Activated naive CD8-positive, alpha-beta T cell treated with anti-CD3 and anti-CD28 coated beads, Interleukin-2, amount 50 U/mL, for 24 hours (primary cell): Measurements from ENCODE around the gene GNA15.

Source experiments
- ATAC-seq: fragments of 150-1000 bp; cut with Tn5 transposase; one replicate; pipeline ENCODE4 v1.10.0; 2021
- DNase-seq: peaks from one replicate; pipeline ENCODE4 v3.0.0; 2021
- H3K27ac Mint-ChIP-seq: one replicate; pipeline ENCODE4 v1.8.0; 2021; ENCODE audit warnings: mild to moderate bottlenecking, mixed read lengths
- H3K27me3 Mint-ChIP-seq: one replicate; pipeline ENCODE4 v1.8.0; 2021; ENCODE audit warnings: mixed read lengths
- H3K36me3 Mint-ChIP-seq: one replicate; pipeline ENCODE4 v1.8.0; 2021; ENCODE audit warnings: low read depth, mixed read lengths
- H3K4me1 Mint-ChIP-seq: one replicate; pipeline ENCODE4 v1.8.0; 2021; ENCODE audit warnings: mixed read lengths
- H3K4me3 Mint-ChIP-seq: one replicate; pipeline ENCODE4 v1.8.0; 2021; ENCODE audit warnings: mild to moderate bottlenecking, moderate library complexity, mixed read lengths
- H3K9me3 Mint-ChIP-seq: one replicate; pipeline ENCODE4 v1.8.0; 2021; ENCODE audit warnings: mixed read lengths

The GNA15 gene

DNA sequence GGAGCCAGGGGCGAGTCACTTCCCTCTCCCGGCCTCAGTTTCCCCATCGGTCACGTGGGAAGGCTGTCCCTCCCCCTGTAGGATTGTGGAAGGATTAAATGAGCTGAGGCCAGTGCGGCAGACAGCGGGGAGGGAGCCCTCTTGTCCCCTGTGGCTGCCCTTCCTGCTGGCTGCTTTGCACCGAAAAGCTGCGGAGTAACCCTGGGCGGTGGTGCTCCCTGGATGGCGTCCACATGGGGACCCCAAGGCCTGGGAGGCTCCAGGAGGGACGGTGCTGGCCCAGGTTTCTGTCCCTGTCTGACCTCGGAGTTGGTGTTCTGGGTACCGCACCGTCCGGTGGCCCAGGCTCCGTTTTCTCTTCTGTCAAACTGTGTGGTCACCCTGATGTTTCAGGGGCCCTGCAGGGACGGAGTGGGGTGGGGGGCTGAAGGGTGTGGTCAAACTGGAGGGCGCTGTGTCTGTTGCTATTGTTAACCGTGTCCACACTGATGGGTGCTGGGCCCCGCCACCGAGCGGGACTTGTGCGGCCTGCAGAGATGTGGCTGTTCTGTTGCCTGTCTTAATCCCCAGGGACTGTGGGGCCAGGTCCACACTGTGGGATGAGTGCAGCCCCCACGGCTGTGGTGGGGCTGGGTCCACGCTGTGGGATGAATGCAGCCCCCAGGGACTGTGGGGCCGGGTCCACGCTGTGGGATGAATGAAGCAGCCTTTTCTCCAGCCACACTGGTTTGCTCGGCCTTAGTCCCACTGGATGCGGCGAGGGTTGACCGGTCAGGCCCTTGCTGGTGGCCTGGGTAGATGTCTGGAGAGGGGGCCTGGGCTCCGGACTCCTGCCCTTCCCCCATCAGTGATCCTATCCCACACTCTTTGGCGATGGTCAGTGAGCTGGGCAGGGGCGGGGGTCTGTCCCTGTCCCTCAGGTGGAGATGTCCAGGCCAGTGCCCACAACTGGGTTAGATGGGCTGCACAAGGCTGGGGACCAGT, 34.8 kb upstream of the GNA15 start:
- Mint-ChIP-seq H3K4me3 (no peak overlapping the region), H3K4me1 (peaks cover 15% of the 10 kb centered on the region), H3K9me3 (no peaks in the 10 kb centered on the region), H3K27ac (no peak overlapping the region), H3K27me3 (peaks cover 6% of the 10 kb centered on the region), H3K36me3 (no peaks in the 10 kb centered on the region)
- DNase-seq = no peak
- no peak for ATAC-seq

GRCh38 chr19:3102239-3103140, 33.3 kb upstream of the GNA15 start:
- H3K4me3 Mint-ChIP-seq = no peak overlapping the region
- H3K27ac Mint-ChIP-seq = no peak overlapping the region
- ATAC-seq = no peak
- H3K9me3 Mint-ChIP-seq = no peaks in the 10 kb centered on the region
- peaks cover 5% of the 10 kb centered on the region for H3K27me3 Mint-ChIP-seq
- DNase-seq = no peak
- H3K36me3 Mint-ChIP-seq = no peaks in the 10 kb centered on the region
- peaks cover 11% of the 10 kb centered on the region for H3K4me1 Mint-ChIP-seq

DNA sequence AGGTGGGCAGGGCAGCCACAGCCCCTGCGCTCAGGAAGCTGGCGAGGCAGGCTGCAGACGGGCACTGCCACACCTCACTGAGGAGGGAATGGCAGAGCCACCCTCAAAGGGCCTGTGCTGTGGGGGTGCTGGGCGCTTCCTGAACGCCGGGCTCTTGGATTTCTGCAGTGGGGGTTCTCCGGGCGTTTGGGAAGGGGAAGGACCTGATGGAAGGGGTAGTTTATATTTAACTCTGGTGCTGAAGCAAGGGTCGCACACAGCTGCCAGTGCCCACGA, 31.2 kb upstream of the GNA15 start:
- H3K36me3 Mint-ChIP-seq = no peaks in the 10 kb centered on the region
- H3K9me3 Mint-ChIP-seq = no peaks in the 10 kb centered on the region
- no peak for DNase-seq
- H3K27ac Mint-ChIP-seq = no peak overlapping the region
- H3K4me1 Mint-ChIP-seq = peaks cover 9% of the 10 kb centered on the region
- H3K27me3 Mint-ChIP-seq = no peaks in the 10 kb centered on the region
- H3K4me3 Mint-ChIP-seq = no peak overlapping the region
- no peak for ATAC-seq

DNA sequence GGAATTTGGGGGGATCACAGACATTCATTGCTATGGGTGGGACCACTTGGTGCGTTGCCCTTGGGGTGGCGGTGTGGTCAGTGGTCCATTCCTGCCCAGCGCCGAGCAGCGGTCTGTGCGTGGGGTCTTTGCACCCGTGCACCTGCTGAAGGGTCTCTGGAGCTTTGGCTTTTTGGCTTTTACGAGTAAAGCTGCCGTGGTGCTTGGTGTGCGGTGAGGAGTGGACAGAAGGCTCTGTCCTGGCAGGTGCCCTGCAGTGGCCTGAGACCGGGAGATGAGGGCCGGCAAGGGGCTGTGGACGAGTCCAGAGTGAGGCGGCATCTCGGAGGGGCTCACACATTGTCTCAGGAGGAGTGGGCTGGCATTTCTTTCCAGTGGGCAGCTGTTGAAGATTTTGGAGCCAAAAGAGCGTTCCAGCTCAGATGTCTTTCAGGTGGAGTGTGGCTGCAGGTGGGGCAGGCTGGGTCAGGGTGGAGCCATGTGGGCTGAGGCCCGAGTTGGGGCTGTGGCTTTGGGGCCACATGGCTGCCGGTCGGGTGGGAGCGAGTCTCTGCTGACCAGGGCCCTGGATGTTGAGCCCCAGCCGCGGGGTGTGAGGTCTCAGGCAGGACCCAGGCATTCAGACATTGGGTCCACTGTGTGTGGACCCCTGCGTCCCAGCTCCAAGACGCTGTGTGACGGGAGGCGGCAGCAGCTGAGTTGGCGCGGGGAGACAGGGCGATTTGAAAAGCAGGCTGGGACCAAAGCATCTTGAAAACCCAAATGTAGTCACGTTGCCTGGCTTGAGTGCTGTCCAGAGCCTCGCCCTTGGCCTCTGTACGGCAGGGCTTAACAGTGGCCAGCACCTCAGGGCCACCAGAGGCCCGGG, 30.0 kb upstream of the GNA15 start:
- Mint-ChIP-seq H3K36me3 (no peaks in the 10 kb centered on the region), H3K4me3 (no peak overlapping the region), H3K27me3 (no peaks in the 10 kb centered on the region), H3K9me3 (no peaks in the 10 kb centered on the region), H3K27ac (no peak overlapping the region), H3K4me1 (peaks cover 9% of the 10 kb centered on the region)
- ATAC-seq (no peak), DNase-seq (no peak)

DNA sequence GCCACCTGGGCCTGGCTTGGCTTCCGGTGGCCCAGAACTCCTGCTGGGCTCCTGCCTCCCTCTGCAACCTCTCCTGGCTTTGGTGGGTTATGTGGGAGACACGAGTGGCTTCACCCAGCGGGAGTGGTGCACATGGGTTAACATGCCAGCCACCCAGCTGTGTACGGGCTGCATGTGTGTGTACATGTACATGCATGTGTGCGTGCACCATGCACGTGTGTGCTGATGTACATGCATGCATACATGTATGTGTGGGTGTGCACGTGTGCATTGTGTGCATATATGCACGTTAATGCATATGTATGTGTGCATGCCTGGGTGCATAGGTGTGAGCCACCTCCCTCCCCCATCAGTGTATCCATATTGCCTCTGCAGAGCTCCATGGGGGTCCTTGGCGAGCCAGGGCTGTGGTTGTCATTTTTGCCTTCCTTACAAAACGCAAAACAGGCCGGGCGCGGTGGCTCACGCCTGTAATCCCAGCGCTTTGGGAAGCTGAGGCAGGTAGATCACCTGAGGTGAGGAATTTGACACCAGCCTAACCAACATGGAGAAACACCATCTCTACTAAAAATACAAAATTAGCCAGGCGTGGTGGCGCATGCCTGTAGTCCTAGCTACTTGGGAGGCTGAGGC, 29.2 kb upstream of the GNA15 start:
- no peak overlapping the region for H3K27ac Mint-ChIP-seq

GRCh38 chr19:3107658-3108057, 28.2 kb upstream of the GNA15 start:
- H3K4me1 Mint-ChIP-seq = peaks cover 9% of the 10 kb centered on the region
- no peaks in the 10 kb centered on the region for H3K27me3 Mint-ChIP-seq
- no peaks in the 10 kb centered on the region for H3K9me3 Mint-ChIP-seq
- no peak for DNase-seq
- no peak overlapping the region for H3K4me3 Mint-ChIP-seq
- no peaks in the 10 kb centered on the region for H3K36me3 Mint-ChIP-seq
- no peak for ATAC-seq
- no peak overlapping the region for H3K27ac Mint-ChIP-seq

More for the DNA sequence above, 29.2 kb upstream of the GNA15 start:
- DNase-seq (no peak), ATAC-seq (no peak)
- H3K27me3 Mint-ChIP-seq = no peaks in the 10 kb centered on the region
- no peaks in the 10 kb centered on the region for H3K9me3 Mint-ChIP-seq
- H3K36me3 Mint-ChIP-seq = no peaks in the 10 kb centered on the region
- no peak overlapping the region for H3K4me3 Mint-ChIP-seq
- peaks cover 9% of the 10 kb centered on the region for H3K4me1 Mint-ChIP-seq

GRCh38 chr19:3108775-3109174, 27.1 kb upstream of the GNA15 start:
- H3K4me1 Mint-ChIP-seq = peaks cover 8% of the 10 kb centered on the region
- peak overlapping the region; percentile 35 for H3K27ac Mint-ChIP-seq
- H3K36me3 Mint-ChIP-seq = no peaks in the 10 kb centered on the region
- H3K4me3 Mint-ChIP-seq = no peak overlapping the region
- no peaks in the 10 kb centered on the region for H3K27me3 Mint-ChIP-seq
- ATAC-seq = peak; percentile 45
- H3K9me3 Mint-ChIP-seq = no peaks in the 10 kb centered on the region
- DNase-seq = peak; percentile 78

GRCh38 chr19:3109491-3109890, 26.3 kb upstream of the GNA15 start:
- DNase-seq (no peak), ATAC-seq (no peak)
- no peak overlapping the region for H3K4me3 Mint-ChIP-seq
- H3K27me3 Mint-ChIP-seq = no peaks in the 10 kb centered on the region
- H3K36me3 Mint-ChIP-seq = no peaks in the 10 kb centered on the region
- H3K27ac Mint-ChIP-seq = no peak overlapping the region
- H3K9me3 Mint-ChIP-seq = no peaks in the 10 kb centered on the region
- H3K4me1 Mint-ChIP-seq = peaks cover 3% of the 10 kb centered on the region

DNA sequence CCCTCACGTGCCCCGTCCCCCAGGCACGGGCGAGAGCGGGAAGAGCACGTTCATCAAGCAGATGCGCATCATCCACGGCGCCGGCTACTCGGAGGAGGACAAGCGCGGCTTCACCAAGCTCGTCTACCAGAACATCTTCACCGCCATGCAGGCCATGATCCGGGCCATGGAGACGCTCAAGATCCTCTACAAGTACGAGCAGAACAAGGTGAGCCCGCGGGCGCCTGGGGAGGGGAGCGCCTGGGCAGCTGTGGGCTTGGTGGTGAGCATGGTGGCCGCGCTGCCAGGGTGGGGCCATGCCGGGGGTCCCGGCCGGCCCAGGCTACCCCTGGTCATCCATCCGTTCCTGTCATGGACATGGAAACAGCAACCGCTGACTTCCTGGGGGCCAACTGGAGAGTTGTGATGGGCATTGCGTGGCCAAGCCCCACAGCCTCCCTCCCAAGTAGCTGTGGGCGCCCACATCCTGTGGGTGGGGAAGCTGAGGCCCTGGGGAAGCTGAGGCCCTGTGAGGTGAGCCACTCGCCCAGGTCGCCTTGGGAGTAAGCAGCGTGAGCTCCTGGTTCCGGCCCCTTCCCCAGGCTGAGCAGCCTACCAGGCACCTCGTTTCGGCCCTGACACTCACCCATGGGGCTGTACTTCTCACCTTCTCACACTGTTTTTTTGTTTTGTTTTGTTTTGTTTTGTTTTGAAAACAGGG, 25.6 kb upstream of the GNA15 start:
- Mint-ChIP-seq H3K9me3 (no peaks in the 10 kb centered on the region), H3K27me3 (no peaks in the 10 kb centered on the region), H3K4me1 (peaks cover 3% of the 10 kb centered on the region), H3K36me3 (no peaks in the 10 kb centered on the region), H3K4me3 (no peak overlapping the region), H3K27ac (no peak overlapping the region)
- DNase-seq = no peak
- no peak for ATAC-seq

DNA sequence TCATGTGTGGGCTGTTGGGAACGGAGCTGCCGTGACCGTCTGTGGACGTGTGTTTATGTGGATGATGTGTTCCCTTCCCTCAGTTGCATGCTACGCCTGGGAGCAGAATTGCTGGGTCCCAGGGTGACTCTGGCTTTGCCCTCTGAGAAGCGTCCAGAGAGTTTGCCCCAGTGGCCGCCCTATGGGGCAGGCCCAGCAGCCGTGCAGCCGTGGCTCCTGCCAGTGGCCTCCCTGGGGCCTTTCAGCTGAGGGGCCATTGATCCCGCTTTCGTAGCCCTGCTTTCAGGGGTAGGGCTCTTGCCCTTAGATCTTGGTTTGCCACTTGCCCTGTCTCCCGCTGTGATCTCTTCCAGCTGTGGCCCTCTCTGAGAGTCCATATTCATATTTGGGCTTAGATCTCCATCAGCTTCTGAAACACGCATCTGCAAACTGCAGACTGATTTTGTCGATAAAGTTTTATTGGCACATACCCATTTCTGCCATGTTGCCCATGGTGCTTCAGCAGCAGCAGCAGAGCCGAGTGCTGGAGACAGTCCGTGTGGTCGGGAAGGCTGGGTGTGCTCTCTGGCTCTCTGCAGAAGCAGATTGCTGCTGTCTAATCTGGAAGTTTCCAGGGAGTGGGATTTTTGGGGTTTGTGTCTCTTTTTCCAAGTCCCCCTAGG, 24.1 kb upstream of the GNA15 start:
- ATAC-seq (no peak), DNase-seq (no peak)
- Mint-ChIP-seq H3K9me3 (no peaks in the 10 kb centered on the region), H3K4me1 (peaks cover 3% of the 10 kb centered on the region), H3K36me3 (no peaks in the 10 kb centered on the region), H3K27me3 (no peaks in the 10 kb centered on the region), H3K4me3 (no peak overlapping the region), H3K27ac (no peak overlapping the region)

- no peaks in the 10 kb centered on the region for H3K9me3 Mint-ChIP-seq
- DNase-seq = no peak
- H3K36me3 Mint-ChIP-seq = no peaks in the 10 kb centered on the region
- no peak overlapping the region for H3K27ac Mint-ChIP-seq
- ATAC-seq = no peak
- no peaks in the 10 kb centered on the region for H3K27me3 Mint-ChIP-seq
- H3K4me1 Mint-ChIP-seq = peaks cover 3% of the 10 kb centered on the region
- no peak overlapping the region for H3K4me3 Mint-ChIP-seq
Measured at GRCh38 chr19:3112375-3113099, 23.3 kb upstream of the GNA15 start.

GRCh38 chr19:3113100-3114017, 22.5 kb upstream of the GNA15 start:
- H3K4me1 Mint-ChIP-seq = peaks cover 3% of the 10 kb centered on the region
- no peak overlapping the region for H3K4me3 Mint-ChIP-seq
- no peaks in the 10 kb centered on the region for H3K9me3 Mint-ChIP-seq
- ATAC-seq = no peak
- H3K27ac Mint-ChIP-seq = no peak overlapping the region
- no peak for DNase-seq
- H3K27me3 Mint-ChIP-seq = no peaks in the 10 kb centered on the region
- H3K36me3 Mint-ChIP-seq = no peaks in the 10 kb centered on the region
